SJCRH30 (cell line): Measurements from ENCODE around the gene VPS72. TPM values are rescaled to one million over a fixed set of nuclear protein-coding genes. Genes with fewer than 3 reads are reported as not detected.
A peak's percentile ranks its signal among the peaks of the same experiment; 100 is the strongest.

Experiments
- DNase-seq, 2 experiments: peaks; one replicate each; pipeline ENCODE4 v3.0.0-alpha.2; 2015 to 2020
- H3K27ac ChIP-seq: fragments of 250-450 bp; sonication (Bioruptor Pico); 2 replicates; pipeline ENCODE4 v1.5.1; 2020; ENCODE audit warnings: mild to moderate bottlenecking, moderate library complexity
- H3K27me3 ChIP-seq: fragments of 250-450 bp; sonication (Bioruptor Pico); 2 replicates; pipeline ENCODE4 v1.5.1; 2020; ENCODE audit warnings: mild to moderate bottlenecking, moderate library complexity
- H3K36me3 ChIP-seq: fragments of 250-450 bp; sonication (Bioruptor Pico); 2 replicates; pipeline ENCODE4 v1.5.1; 2020; ENCODE audit warnings: mild to moderate bottlenecking, moderate library complexity
- H3K4me1 ChIP-seq: fragments of 250-450 bp; sonication (Bioruptor Pico); 2 replicates; pipeline ENCODE4 v1.5.1; 2020; ENCODE audit warnings: mild to moderate bottlenecking, moderate library complexity
- H3K4me3 ChIP-seq: fragments of 250-450 bp; sonication (Bioruptor Pico); 2 replicates; pipeline ENCODE4 v1.5.1; 2020; ENCODE audit warnings: mild to moderate bottlenecking, moderate library complexity
- H3K9me3 ChIP-seq: fragments of 250-450 bp; sonication (Bioruptor Pico); replicated peaks from 2 replicates; pipeline ENCODE4 v1.5.1; 2020; ENCODE audit warnings: mild to moderate bottlenecking, moderate library complexity
- total RNA-seq: library from RNA; depleted of rRNA; stranded (reverse); fragments of >200 nt; shearing (Covaris generic); gene quantifications from 2 replicates; pipeline ENCODE4 v1.2.3, GENCODE V29; 2014

VPS72 gene
- total RNA-seq, 1 experiment from 2014 or later, result 49.4 TPM

DNA sequence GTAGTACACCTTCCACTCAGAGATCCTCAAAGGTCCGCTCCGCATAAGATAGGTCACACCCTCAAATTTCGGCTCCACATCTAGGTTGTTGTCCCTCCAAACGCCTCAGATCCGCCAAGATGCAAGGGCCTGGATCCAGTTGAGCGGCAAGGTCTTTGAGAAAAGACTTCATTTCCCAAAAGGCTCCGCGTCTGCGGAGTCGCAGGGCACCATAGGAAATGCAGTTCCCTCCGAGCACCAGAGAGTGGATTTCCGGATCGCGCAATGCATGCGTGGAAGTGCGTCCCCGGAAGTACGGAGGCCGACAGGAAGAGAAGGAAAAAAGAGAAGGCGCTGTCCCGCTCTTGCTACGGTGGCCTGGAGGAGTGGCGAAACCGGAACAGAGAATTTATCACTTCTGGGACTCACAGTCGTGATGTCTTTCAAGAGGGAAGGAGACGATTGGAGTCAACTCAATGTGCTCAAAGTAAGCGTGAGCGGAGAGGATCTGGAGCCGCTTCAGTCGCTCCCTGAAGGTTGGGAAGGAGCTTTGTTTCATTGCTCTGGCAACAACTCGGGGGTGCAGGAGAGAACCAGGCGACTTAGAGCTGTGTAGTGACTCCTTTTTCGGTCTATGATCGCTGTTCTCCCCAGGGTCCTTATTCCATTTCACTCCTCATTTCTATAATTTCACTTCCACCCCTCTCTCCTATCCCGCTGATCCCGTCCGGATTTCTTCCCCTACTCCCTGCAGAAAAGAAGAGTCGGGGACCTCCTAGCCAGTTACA lies 24.1 kb downstream of the VPS72 start, which contains the start of the genes LYSMD1 and SCNM1:
LYSMD1 (minus strand) TSS at position 165 of the 767 bp plus-strand sequence. CDS start 644 bp downstream, outside the sequence.
SCNM1 (plus strand) TSS at position 407 of the 767 bp plus-strand sequence; CDS start at position 416, 9 bp downstream.
- H3K36me3 ChIP-seq, result peaks cover 16% of the 10 kb centered on the region; the same call in 1 of the 2 replicates
- peak; percentile 96 to 97 for DNase-seq
- H3K4me3 ChIP-seq, result peak within 1 kb of the TSS; percentile 76
- no peaks in the 10 kb centered on the region for H3K27me3 ChIP-seq
- H3K4me1 ChIP-seq, result no peaks in the 10 kb centered on the region
- H3K9me3 ChIP-seq, result no peaks in the 10 kb centered on the region
- H3K27ac ChIP-seq, result peak within 1 kb of the TSS; percentile 42

DNA sequence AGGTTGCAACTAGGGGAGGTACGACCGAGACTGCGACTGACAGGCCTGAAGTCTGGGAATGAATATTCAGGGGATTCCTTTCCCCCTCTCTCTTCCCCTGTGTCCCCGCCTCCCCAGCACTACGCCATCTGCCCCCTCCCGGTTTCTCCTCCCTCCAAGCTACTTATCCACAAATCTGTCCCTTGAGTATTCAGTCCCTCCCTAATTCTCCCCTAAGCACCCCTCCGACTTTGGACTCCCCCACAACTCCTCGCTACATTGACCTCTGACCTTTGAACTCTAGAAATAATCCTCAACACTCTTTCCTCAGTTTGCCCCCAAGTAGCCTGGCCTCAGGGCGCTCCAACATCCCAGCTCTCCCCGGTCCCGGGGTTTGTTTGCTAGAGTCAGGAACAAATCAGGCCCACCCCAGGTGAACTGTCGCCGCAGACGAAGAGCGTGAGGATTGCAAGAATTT lies 24.7 kb downstream of the VPS72 start:
- H3K27ac ChIP-seq, result peak overlapping the region; percentile 42
- peak; percentile 48 to 61 for DNase-seq
- no peaks in the 10 kb centered on the region for H3K9me3 ChIP-seq
- peak overlapping the region; percentile 76 for H3K4me3 ChIP-seq
- H3K27me3 ChIP-seq, result no peaks in the 10 kb centered on the region
- peaks cover 16% of the 10 kb centered on the region; the same call in 1 of the 2 replicates for H3K36me3 ChIP-seq
- H3K4me1 ChIP-seq, result no peaks in the 10 kb centered on the region

DNA sequence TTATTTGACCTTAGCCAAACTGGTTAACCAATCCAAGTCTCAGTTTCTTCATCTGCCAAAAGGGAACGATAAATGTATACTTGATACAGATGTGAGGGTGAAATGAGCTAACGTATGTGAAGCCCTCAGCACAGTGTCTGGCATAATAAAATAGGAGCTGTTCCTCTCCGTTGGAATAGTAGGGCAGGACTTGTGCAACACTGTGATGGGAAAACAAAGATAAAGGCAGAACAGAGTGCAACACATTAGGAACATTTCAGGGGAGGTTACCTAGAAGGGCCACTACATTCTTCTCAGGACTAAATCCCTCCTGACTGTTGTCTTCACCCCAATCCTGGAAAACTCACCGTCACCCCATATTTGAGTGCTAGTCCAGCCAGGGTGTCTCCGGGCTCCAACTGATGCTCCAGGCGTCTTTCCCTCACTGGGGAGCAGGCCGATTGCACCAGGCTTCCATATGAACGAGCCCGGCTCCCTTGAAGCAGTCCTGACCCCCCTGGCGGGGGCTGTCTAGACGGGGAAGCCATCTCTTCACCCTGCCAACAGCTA lies 25.2 kb downstream of the VPS72 start:
- Histone ChIP-seq H3K4me3 (peak overlapping the region; percentile 76), H3K27me3 (no peaks in the 10 kb centered on the region), H3K36me3 (peaks cover 15% of the 10 kb centered on the region), H3K27ac (peak overlapping the region; percentile 42; the same call in 1 of the 2 replicates), H3K4me1 (no peaks in the 10 kb centered on the region), H3K9me3 (no peaks in the 10 kb centered on the region)
- no peak for DNase-seq

DNA sequence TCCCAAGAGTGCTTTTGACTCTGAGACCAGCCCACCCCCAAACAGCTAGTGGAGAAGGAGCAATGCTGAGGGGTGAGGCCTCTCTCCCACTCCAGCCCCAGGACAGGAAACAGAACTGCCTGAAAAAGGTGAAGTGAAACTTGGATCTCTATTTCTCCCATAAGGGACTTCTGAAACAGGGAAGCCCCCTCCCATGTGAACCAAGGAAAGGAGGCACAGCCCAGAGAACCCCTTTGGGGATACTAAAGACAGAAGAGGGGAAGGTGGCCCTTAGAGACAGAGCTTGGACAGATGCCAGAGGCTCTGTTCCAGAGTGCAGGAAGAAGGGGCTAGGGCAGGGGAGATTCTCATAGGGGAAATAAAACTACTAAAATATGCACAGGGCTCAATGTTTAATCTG lies 30.6 kb downstream of the VPS72 start:
- no peaks in the 10 kb centered on the region for H3K4me1 ChIP-seq
- peaks cover 5% of the 10 kb centered on the region; the same call in 1 of the 2 replicates for H3K36me3 ChIP-seq
- no peak overlapping the region for H3K27ac ChIP-seq
- DNase-seq, result no peak
- H3K4me3 ChIP-seq, result no peak overlapping the region
- no peaks in the 10 kb centered on the region for H3K27me3 ChIP-seq
- no peaks in the 10 kb centered on the region for H3K9me3 ChIP-seq

DNA sequence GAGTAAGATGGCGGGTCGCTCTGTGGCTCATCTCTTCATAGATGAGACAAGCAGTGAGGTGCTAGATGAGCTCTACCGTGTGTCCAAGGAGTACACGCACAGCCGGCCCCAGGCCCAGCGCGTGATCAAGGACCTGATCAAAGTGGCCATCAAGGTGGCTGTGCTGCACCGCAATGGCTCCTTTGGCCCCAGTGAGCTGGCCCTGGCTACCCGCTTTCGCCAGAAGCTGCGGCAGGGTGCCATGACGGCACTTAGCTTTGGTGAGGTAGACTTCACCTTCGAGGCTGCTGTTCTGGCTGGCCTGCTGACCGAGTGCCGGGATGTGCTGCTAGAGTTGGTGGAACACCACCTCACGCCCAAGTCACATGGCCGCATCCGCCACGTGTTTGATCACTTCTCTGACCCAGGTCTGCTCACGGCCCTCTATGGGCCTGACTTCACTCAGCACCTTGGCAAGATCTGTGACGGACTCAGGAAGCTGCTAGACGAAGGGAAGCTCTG lies 31.2 kb downstream of the VPS72 start:
- peaks cover 5% of the 10 kb centered on the region; the same call in 1 of the 2 replicates for H3K36me3 ChIP-seq
- H3K4me3 ChIP-seq, result no peak overlapping the region
- no peaks in the 10 kb centered on the region for H3K4me1 ChIP-seq
- H3K27me3 ChIP-seq, result no peaks in the 10 kb centered on the region
- H3K9me3 ChIP-seq, result no peaks in the 10 kb centered on the region
- no peak overlapping the region for H3K27ac ChIP-seq
- DNase-seq, result no peak

DNA sequence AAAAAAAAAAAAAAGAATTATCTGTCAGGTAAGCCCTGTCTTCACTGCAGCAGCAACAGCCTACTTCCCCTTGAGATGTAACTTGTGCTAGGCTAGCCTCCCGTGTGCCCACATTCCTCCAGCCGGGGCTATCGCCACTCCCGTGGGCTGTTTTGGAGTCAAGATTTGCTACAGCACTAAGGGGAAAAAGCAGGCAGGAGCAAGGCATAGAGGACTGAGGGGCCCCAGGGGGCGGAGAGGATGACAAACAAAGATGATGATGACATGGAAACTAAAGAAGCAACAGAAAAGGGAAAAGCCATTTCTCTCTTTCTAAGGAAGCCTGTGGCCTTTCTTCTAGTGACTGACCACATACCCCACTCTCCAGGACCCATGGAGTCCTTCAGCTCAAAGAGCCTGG lies 31.7 kb downstream of the VPS72 start:
- no peak for DNase-seq
- Histone ChIP-seq H3K27me3 (no peaks in the 10 kb centered on the region), H3K4me3 (no peak overlapping the region), H3K36me3 (peaks cover 5% of the 10 kb centered on the region; the same call in 1 of the 2 replicates), H3K9me3 (no peaks in the 10 kb centered on the region), H3K4me1 (no peaks in the 10 kb centered on the region), H3K27ac (no peak overlapping the region)

DNA sequence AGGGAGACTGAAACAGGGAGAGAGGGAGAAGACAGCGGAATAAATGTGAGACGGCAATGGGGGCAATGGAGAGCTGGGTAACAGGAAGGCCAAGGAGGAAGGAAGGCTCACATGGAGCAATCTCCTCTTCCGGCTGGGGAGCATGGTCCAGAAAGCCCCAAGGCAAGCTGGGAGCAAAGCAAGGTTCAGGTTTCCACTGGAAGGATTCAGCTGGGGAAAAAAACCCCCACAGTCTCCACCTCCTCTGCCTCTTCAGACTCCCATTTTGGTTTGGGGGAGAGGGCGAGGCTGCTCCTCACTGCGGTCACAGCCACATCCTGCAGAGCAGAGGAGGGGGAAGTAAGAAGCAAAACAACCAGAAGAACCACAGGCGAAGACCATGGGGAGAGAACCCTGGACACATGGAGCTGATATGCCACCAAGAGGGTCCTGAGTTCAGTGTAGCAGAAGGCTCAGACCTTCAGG lies 32.9 kb downstream of the VPS72 start:
- DNase-seq, result no peak
- no peak overlapping the region for H3K4me3 ChIP-seq

DNA sequence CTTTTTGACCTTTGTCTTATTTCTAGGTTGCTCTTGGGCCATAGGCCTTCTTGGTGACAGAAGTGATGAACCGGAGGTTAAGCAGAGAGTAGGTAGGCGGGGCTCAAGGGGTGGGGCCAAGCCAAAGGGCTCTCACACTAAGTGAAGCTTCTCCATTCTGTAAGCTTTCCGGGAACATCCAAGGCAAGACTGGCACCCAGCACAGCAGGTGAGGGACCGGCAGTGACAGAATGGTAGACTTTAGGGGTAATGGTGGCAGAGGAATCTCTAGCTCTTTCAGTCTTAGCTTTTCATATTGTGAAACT lies 33.5 kb downstream of the VPS72 start, which contains the start of gene TNFAIP8L2:
TNFAIP8L2 (plus strand) TSS at position 135 of the 305 bp plus-strand sequence. CDS start 2,049 bp downstream, outside the sequence.
- Histone ChIP-seq H3K9me3 (no peaks in the 10 kb centered on the region), H3K36me3 (peaks cover 5% of the 10 kb centered on the region; the same call in 1 of the 2 replicates), H3K27ac (no peak within 1 kb of the TSS), H3K4me1 (no peaks in the 10 kb centered on the region), H3K27me3 (no peaks in the 10 kb centered on the region), H3K4me3 (no peak within 1 kb of the TSS)
- DNase-seq, result no peak

More for the DNA sequence above, 32.9 kb downstream of the VPS72 start:
- Histone ChIP-seq H3K9me3 (no peaks in the 10 kb centered on the region), H3K27me3 (no peaks in the 10 kb centered on the region), H3K4me1 (no peaks in the 10 kb centered on the region), H3K27ac (no peak overlapping the region), H3K36me3 (peaks cover 5% of the 10 kb centered on the region; the same call in 1 of the 2 replicates)

DNA sequence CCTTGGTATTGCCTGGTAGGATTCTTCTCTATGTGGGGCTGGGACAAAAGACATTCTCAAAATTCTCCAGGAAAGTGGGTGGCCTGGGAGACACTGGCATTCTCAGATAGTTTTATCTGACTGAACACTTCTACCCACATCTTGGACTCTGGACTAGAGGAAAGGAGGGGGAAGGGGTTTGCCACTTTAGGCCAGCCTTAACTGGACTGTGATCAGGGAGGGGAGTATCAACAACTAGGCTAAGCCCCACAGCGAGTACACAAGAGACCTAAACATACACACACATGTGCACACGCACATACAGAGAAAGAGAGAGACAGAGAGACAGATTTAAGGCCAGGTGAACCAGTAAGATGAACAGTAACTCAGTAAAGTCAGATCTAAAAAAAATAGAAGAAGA lies 42.3 kb downstream of the VPS72 start:
- DNase-seq, result no peak
- H3K27ac ChIP-seq, result no peak overlapping the region

DNA sequence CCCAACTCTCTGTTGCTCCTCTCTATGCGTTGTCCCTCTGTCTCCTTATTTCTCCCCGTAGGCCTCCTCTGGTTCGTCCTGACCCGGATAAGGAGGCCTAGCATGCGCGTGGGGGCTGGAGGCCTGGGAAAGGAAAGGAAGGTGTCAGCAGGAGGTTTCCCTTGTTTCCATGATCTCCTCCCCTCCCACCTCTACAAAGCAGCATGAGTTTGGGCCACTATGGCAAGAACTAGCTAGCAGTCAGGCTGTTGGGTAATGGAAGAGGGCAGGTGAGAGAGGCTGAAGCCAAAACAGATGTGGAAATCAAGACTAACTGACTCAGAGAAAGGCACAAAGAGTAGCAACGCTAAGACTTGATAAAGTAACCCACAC lies 42.9 kb downstream of the VPS72 start:
- peaks cover 25% of the 10 kb centered on the region for H3K4me1 ChIP-seq

More for the DNA sequence above, 42.3 kb downstream of the VPS72 start:
- Histone ChIP-seq H3K4me3 (no peak overlapping the region), H3K27me3 (no peaks in the 10 kb centered on the region), H3K4me1 (peaks cover 20% of the 10 kb centered on the region), H3K9me3 (no peaks in the 10 kb centered on the region), H3K36me3 (no peaks in the 10 kb centered on the region)

DNA sequence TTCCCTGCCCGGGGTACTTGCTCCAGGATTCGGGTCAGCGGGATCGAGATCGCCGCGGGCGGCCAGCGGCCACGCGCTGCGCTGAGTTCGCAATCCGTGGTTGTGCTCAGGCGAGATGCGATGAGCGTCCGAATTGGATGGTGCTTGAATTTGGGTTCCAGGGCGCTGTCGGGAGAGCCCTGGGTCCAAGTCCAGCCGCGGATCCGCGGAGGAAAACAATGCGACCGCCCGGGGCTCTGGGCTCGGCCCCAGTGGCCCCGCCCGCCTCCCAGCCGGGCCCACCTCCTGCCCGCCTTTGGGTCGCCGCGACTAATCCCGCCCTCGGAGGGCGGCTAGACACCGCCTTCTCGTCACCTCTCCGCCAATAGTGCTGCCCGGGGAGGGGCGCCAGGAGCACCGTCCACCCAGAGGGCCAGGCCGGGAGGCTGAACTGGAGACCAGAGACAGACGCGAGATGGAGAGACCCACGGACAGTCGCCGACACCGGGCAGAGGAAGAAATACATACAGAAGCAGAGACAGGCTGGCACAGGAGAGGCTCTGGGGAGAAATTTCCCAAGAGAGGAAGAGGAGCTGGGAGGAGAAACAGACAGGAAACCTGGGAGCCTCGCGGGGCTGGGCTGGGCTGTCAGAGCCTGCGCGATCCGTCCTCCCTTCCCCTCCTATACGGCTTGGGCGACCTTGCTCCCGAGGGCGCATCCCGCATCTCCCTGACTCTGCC lies 43.4 kb downstream of the VPS72 start, which contains the start of gene SEMA6C:
SEMA6C (minus strand) TSS at position 220 of the 720 bp plus-strand sequence. CDS start 4,010 bp downstream, outside the sequence.
- DNase-seq, result peak; percentile 93 to 94
- Histone ChIP-seq H3K4me3 (peak within 1 kb of the TSS; percentile 65), H3K36me3 (no peaks in the 10 kb centered on the region), H3K4me1 (peaks cover 30% of the 10 kb centered on the region), H3K9me3 (no peaks in the 10 kb centered on the region), H3K27ac (peak within 1 kb of the TSS; percentile 13; the same call in 1 of the 2 replicates), H3K27me3 (no peaks in the 10 kb centered on the region)

More for the DNA sequence above, 42.9 kb downstream of the VPS72 start:
- no peaks in the 10 kb centered on the region for H3K36me3 ChIP-seq
- no peaks in the 10 kb centered on the region for H3K9me3 ChIP-seq
- H3K27me3 ChIP-seq, result no peaks in the 10 kb centered on the region
- peak in 1 of 2 experiments; percentile 18 for DNase-seq
- peak overlapping the region; percentile 65 for H3K4me3 ChIP-seq
- H3K27ac ChIP-seq, result no peak overlapping the region

DNA sequence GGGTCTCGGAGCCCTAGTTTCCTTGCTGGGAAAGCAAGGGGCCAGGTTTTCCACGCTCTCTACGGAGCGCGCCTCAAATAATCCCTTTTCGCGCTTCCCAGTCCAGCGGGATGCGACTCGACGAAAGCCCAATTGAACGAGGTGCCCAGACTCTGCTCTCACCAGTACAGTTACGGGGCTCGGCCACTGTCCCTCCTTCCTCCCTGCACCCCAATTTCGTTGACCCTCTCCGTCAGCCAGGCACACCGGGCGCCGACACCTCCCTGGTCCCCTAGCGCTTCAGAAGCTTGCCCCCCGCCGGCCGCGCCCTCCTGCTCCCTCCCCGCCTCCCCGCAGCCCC lies 44.0 kb downstream of the VPS72 start:
- DNase-seq, result no peak
- H3K4me3 ChIP-seq, result peak overlapping the region; percentile 65
- peak overlapping the region; percentile 13; the same call in 1 of the 2 replicates for H3K27ac ChIP-seq
- no peaks in the 10 kb centered on the region for H3K9me3 ChIP-seq
- peaks cover 30% of the 10 kb centered on the region for H3K4me1 ChIP-seq
- no peaks in the 10 kb centered on the region for H3K27me3 ChIP-seq
- no peaks in the 10 kb centered on the region for H3K36me3 ChIP-seq

DNA sequence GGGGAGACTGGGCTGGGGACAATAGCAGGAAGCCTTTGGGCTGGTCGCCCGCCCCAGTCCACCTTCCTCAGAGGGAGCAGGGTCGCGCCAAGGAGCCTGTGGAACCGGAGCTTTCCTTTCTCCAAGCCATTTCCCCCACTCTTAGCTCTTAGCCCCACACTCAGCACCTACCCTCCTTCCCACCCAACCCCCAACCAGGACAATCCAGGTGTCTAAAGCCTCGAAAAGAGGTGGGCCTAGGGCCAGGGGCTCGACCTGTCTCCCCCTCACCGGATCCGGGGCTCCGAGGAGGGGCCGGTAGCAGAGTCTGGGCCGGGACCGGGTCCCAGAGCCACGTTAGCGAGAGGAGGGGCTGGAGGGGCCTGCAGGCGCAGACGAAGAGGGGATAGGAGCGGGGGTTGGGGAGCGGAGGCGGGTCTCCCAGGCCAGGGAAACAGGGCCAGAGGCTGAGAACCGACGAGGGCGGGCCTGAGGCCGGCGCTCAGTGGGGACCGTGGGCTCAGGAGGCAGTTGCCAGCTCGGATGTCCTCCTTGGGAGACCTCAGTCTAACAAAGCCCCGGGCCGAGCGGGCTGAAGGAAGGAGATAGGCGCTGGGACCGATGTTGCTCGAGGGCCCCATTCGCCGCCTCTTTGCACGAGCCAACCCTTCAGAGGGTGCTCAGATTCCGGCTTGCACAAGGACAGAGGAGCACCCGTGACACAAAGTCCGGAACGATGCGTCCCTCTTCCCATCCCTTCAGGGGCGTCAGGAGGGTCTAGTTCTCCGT lies 44.5 kb downstream of the VPS72 start:
- Histone ChIP-seq H3K27me3 (no peaks in the 10 kb centered on the region), H3K9me3 (no peaks in the 10 kb centered on the region), H3K4me1 (peaks cover 30% of the 10 kb centered on the region), H3K4me3 (peak overlapping the region; percentile 65), H3K36me3 (no peaks in the 10 kb centered on the region), H3K27ac (peak overlapping the region; percentile 13; the same call in 1 of the 2 replicates)
- peak; percentile 46 to 52 for DNase-seq
